Upper lobe of left lung (tissue), 6 donors: ENCODE data around the gene GAB4. TPM values are rescaled to one million over a fixed set of nuclear protein-coding genes. Genes with fewer than 3 reads are reported as not detected.

ENCODE experiments used
- ATAC-seq, 2 donors: fragments of 200-7000 bp; cut with Tn5 transposase; one replicate each; pipeline ENCODE4 v1.9.1; 2022; ENCODE audit warnings: mild to moderate bottlenecking in 2 of 2, moderate library complexity in 2 of 2; ENCODE audit not compliant: low FRiP score in 2 of 2
- DNase-seq, 2 donors: peaks; one replicate each; pipeline ENCODE4 v3.0.0-alpha.2; 2019 to 2020
- H3K27ac ChIP-seq, 4 donors: fragments of 200-600 bp; sonication (generic); one replicate each; pipeline ENCODE4 v1.5.1; 2016 to 2019
- H3K27me3 ChIP-seq, 4 donors: fragments of 200-600 bp; sonication (generic); one replicate each; pipeline ENCODE4 v1.5.1; 2017 to 2019
- H3K36me3 ChIP-seq, 4 donors: fragments of 200-600 bp; sonication (generic); one replicate each; pipeline ENCODE4 v1.5.1; 2016 to 2019
- H3K4me1 ChIP-seq, 4 donors: fragments of 200-600 bp; sonication (generic); one replicate each; pipeline ENCODE4 v1.5.1; 2018 to 2019
- H3K4me3 ChIP-seq, 4 donors: fragments of 200-600 bp; sonication (generic); one replicate each; pipeline ENCODE4 v1.5.1; 2017 to 2019; ENCODE audit warnings: mild to moderate bottlenecking in 2 of 4, moderate library complexity in 1 of 4
- H3K9me3 ChIP-seq, 4 donors: fragments of 200-600 bp; sonication (generic); one replicate each; pipeline ENCODE4 v1.5.1; 2018 to 2019
- EP300 ChIP-seq, 4 donors: sonication (generic); formaldehyde crosslinking; IDR thresholded peaks; one replicate each; pipeline ENCODE4 v1.5.1; 2017; ENCODE audit warnings: antibody characterized with exemption in 4 of 4, control low read depth in 2 of 4
- POLR2A ChIP-seq, 4 donors: fragments of 450-650 bp; IDR thresholded peaks; one replicate each; pipeline ENCODE4 v1.5.1; 2016 to 2017; ENCODE audit warnings: antibody characterized with exemption in 4 of 4, mild to moderate bottlenecking in 2 of 4
- POLR2AphosphoS5 ChIP-seq, 2 donors: sonication (generic); formaldehyde crosslinking; IDR thresholded peaks; one replicate each; pipeline ENCODE4 v1.5.1; 2017; ENCODE audit warnings: antibody characterized with exemption in 2 of 2
- WGBS, 2 donors: methylation state at CpG; one replicate each; pipeline ENCODE4 v1.1.5; 2017 to 2018; 5-methylcytosine and 5-hydroxymethylcytosine counted together
- total RNA-seq, 6 donors: library from RNA; depleted of rRNA in 4 of 6; stranded (reverse); fragments of >200 nt in 4 of 6; gene quantifications; one replicate each; pipeline versions ENCODE4 v1.1.0 to v1.2.1, GENCODE V29; 2016 to 2021
- TF ChIP-seq, protein P1 (sequence below), 6 experiments: fragments of 450-650 bp in 4 of 6; fragments of 200-600 bp in 2 of 6; sonication (generic) in 2 of 6; IDR thresholded peaks; one replicate each; pipeline ENCODE4 v1.5.1; 2016 to 2019; ENCODE audit warnings: antibody characterized with exemption in 6 of 6
- donor health status: DM: no; HTN: no; CAD: no; lungs with moderate emphysema.
- donor health status: DM: no; HTN: yes; CAD: no; lungs with severe emphysema.

The GAB4 gene
- total RNA-seq, 6 donors from 2014 or later: not detected

DNA sequence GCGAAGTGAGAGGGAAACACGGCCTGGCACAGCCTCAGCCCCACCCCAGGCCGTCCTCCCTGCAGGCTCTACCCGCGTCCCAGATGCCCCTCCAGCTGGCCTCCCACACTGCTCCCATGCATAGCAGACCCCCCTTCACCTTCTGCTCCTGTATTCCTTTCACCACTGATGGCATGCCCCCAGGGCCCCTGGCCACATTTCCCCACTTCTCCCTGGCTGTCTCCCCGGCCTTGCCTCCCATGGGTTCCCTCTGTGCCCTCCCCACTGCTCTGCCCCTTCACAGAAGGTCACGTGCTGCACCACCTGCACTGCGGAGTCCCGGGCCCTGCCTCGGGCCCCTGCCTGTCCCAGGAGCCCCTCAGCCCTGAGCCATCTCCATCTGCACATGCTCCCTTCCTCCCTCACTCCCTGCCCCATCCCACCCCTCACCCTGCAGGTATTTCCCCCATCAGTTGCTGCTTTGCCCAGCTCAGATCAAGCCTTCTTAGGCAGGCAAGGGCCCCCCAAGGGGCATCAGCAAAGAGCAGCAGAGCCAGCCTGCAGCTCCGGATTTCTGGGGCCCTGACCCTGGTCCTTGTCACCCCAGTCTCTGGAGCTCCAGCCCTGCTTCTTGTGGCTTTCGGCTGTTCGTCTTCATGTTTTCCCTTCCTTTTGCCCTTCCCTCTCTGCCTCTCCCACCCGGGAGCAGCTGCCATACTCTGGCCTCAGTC lies 46.4 kb downstream of the GAB4 start:
- TF ChIP-seq EP300 (IDR thresholded peaks at IDR 0.05): no peak
- TF ChIP-seq POLR2AphosphoS5 (IDR thresholded peaks at IDR 0.05): no peak
- TF ChIP-seq POLR2A (IDR thresholded peaks at IDR 0.05): no peak
- TF ChIP-seq, protein P1, sequence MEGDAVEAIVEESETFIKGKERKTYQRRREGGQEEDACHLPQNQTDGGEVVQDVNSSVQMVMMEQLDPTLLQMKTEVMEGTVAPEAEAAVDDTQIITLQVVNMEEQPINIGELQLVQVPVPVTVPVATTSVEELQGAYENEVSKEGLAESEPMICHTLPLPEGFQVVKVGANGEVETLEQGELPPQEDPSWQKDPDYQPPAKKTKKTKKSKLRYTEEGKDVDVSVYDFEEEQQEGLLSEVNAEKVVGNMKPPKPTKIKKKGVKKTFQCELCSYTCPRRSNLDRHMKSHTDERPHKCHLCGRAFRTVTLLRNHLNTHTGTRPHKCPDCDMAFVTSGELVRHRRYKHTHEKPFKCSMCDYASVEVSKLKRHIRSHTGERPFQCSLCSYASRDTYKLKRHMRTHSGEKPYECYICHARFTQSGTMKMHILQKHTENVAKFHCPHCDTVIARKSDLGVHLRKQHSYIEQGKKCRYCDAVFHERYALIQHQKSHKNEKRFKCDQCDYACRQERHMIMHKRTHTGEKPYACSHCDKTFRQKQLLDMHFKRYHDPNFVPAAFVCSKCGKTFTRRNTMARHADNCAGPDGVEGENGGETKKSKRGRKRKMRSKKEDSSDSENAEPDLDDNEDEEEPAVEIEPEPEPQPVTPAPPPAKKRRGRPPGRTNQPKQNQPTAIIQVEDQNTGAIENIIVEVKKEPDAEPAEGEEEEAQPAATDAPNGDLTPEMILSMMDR (IDR thresholded peaks at IDR 0.05): no peak
- WGBS, 2 donors: 78 to 85% methylated on average over 9 to 13 of the region's 14 CpGs
- H3K9me3 ChIP-seq: no peaks in the 10 kb centered on the region
- H3K4me1 ChIP-seq: no peaks in the 10 kb centered on the region
- H3K4me3 ChIP-seq: no peak overlapping the region
- no peaks in the 10 kb centered on the region for H3K36me3 ChIP-seq
- peak in 1 of 2 donors; percentile 55 for DNase-seq
- H3K27ac ChIP-seq: no peak overlapping the region
- H3K27me3 ChIP-seq: no peaks in the 10 kb centered on the region
- no peak for ATAC-seq

DNA sequence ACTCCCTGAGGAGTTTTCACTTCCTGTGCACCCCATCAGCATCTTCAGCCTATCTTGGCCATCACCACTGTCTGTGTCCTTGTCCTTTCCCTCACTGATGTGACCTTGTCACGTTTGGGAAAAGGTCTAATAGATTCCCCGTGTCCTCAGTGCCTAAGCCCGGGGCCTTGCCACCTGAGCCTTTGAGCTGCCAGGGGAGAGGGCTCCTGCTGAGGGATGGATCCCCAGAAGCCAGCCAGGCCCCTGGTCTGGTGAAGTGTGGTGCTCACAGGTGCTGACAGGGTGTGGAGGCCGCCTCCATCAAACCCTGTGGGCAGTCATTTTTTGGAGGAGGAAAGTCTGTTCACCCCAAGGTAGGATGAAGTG lies 47.2 kb downstream of the GAB4 start:
- ATAC-seq: no peak
- no peaks in the 10 kb centered on the region for H3K27me3 ChIP-seq
- no peaks in the 10 kb centered on the region for H3K9me3 ChIP-seq
- DNase-seq: no peak
- no peak for TF ChIP-seq POLR2AphosphoS5 (IDR thresholded peaks at IDR 0.05)
- TF ChIP-seq, protein P1 (IDR thresholded peaks at IDR 0.05): no peak
- no peak for TF ChIP-seq POLR2A (IDR thresholded peaks at IDR 0.05)
- no peak for TF ChIP-seq EP300 (IDR thresholded peaks at IDR 0.05)
- no peaks in the 10 kb centered on the region for H3K4me1 ChIP-seq
- no peak overlapping the region for H3K4me3 ChIP-seq
- WGBS, 2 donors: 70 to 79% methylated on average over 3 to 4 of the region's 4 CpGs
- H3K36me3 ChIP-seq: no peaks in the 10 kb centered on the region
- H3K27ac ChIP-seq: no peak overlapping the region

DNA sequence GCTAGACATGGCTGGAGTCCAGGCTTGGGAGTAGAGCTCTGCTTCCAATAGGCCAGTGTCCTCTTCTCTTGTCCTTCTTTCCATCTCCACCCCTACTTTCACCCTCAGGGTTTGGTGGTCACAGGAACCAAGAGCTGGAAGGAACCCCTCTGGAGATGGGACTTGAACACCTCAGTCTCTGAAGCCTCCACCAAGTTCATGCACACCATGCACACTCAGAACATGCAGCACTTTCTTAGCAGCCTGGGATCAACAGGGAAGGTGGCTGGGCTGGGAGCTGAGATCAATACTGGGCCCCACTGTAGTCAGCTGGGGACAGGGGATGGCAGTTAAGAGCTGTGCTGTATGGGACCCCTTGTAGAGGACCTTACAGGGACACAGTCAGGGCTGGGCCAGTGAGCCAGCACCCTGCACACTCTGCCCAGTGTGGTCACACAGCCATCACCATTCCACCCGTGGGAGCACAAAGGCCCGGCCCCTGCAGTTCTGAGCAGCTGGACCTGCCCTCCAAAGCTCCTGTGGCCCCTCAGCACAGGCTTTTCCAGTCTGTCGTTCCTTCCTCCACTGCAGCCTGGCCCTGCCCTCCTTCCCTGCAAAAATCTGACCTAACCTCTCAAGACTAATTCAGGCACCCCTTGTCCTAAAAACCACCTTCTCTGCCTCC lies 47.7 kb downstream of the GAB4 start:
- no peak for DNase-seq
- Histone ChIP-seq H3K36me3 (no peaks in the 10 kb centered on the region), H3K27ac (no peak overlapping the region), H3K4me1 (no peaks in the 10 kb centered on the region), H3K27me3 (no peaks in the 10 kb centered on the region), H3K4me3 (no peak overlapping the region), H3K9me3 (no peaks in the 10 kb centered on the region)
- TF ChIP-seq EP300 (IDR thresholded peaks at IDR 0.05) (no peak), POLR2AphosphoS5 (IDR thresholded peaks at IDR 0.05) (no peak), POLR2A (IDR thresholded peaks at IDR 0.05) (no peak)
- TF ChIP-seq, protein P1 (IDR thresholded peaks at IDR 0.05): no peak
- WGBS, 2 donors: 77 to 98% methylated on average over 3 of the region's 3 CpGs
- ATAC-seq: no peak

DNA sequence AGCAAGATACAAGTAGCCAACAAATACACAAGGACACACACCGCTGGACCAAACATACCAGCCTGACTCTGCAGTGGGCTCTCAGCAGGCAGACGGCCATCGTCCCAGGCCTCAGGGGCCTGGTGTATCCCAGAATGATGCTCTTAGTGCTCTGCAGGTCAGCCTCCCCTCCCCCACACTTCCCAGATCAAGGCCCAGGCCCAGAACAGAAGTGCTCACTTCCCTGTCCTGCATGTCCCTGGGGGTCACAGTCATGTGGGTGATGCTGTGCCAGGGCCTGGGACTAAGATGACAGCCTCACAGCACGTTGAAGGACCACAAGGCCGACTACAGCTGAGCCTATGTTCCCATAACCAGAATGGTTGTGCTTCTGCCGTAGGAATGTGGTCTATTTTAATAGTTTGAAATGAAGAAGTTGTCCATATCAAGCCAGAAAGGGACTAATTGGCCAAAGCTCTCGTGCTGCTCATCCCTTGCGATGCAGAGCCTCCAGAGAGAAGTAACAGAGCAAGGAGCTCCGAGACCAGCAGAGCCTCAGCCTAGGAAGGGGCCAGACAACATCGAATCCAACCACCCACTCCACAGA lies 48.6 kb downstream of the GAB4 start:
- 77 to 82% methylated on average over 8 to 10 of the region's 10 CpGs for WGBS, 2 donors
- DNase-seq: no peak
- no peak overlapping the region for H3K4me3 ChIP-seq
- H3K9me3 ChIP-seq: no peaks in the 10 kb centered on the region
- ATAC-seq: no peak
- no peaks in the 10 kb centered on the region for H3K27me3 ChIP-seq
- TF ChIP-seq POLR2A (IDR thresholded peaks at IDR 0.05) (no peak), POLR2AphosphoS5 (IDR thresholded peaks at IDR 0.05) (no peak), EP300 (IDR thresholded peaks at IDR 0.05) (no peak)
- TF ChIP-seq, protein P1 (IDR thresholded peaks at IDR 0.05): no peak
- no peak overlapping the region for H3K27ac ChIP-seq
- no peaks in the 10 kb centered on the region for H3K4me1 ChIP-seq
- H3K36me3 ChIP-seq: no peaks in the 10 kb centered on the region
